Erythroblast (primary cell): Measurements from ENCODE around the gene MRPL44.

Source experiments
- GATA1 ChIP-seq: IDR thresholded peaks from 2 replicates; pipeline ENCODE4 v1.6.1; 2011; ENCODE audit warnings: low read depth, mild to moderate bottlenecking, control low read depth, low read length, moderate library complexity
- POLR2A ChIP-seq: IDR thresholded peaks from 2 replicates; pipeline ENCODE4 v1.6.1; 2011; ENCODE audit warnings: mild to moderate bottlenecking, low read length

- TF ChIP-seq POLR2A = peak; percentile 81
- TF ChIP-seq GATA1 = no peak
Measured at GRCh38 chr2:223944703-223945531, 12.3 kb upstream of the MRPL44 start, which contains the start of gene WDFY1.
